Hippocampal formation (tissue), 2 donors: ENCODE measurements around the gene RBPMS2.
A peak's percentile ranks its signal among the peaks of the same experiment; 100 is the strongest.

Source experiments
- DNase-seq, 2 donors: peaks; one replicate each; lab custom pipeline; 2025; lab: John Stamatoyannopoulos, UW

RBPMS2 gene

GRCh38 chr15:64720188-64720587 is 55.2 kb downstream of the RBPMS2 start:
- DNase-seq, result no peak

GRCh38 chr15:64717735-64718495 is 57.5 kb downstream of the RBPMS2 start:
- DNase-seq, result no peak

GRCh38 chr15:64717130-64717529 is 58.3 kb downstream of the RBPMS2 start:
- DNase-seq, result no peak

- DNase-seq, result no peak
Observed at GRCh38 chr15:64716452-64716851, 58.9 kb downstream of the RBPMS2 start.

- no peak for DNase-seq
Observed at GRCh38 chr15:64713592-64713991, 61.8 kb downstream of the RBPMS2 start.

- no peak for DNase-seq
Observed at GRCh38 chr15:64712353-64712752, 63.0 kb downstream of the RBPMS2 start.

GRCh38 chr15:64710676-64711428 is 64.5 kb downstream of the RBPMS2 start:
- DNase-seq, result peak in 1 of 2 donors; percentile 17

- no peak for DNase-seq
Observed at GRCh38 chr15:64706011-64706911, 69.1 kb downstream of the RBPMS2 start.

GRCh38 chr15:64705006-64705405 is 70.4 kb downstream of the RBPMS2 start:
- no peak for DNase-seq

GRCh38 chr15:64703632-64703959 is 71.8 kb downstream of the RBPMS2 start:
- no peak for DNase-seq

GRCh38 chr15:64702816-64703631 is 72.4 kb downstream of the RBPMS2 start:
- peak; percentile 93 to 98 for DNase-seq

- no peak for DNase-seq
Observed at GRCh38 chr15:64701482-64702184, 73.8 kb downstream of the RBPMS2 start.

- DNase-seq, result no peak
Observed at GRCh38 chr15:64701051-64701450, 74.3 kb downstream of the RBPMS2 start.

GRCh38 chr15:64699751-64700388 is 75.5 kb downstream of the RBPMS2 start:
- DNase-seq, result peak; percentile 40 to 59

- no peak for DNase-seq
Observed at GRCh38 chr15:64698823-64699222, 76.6 kb downstream of the RBPMS2 start.

GRCh38 chr15:64697911-64698369 is 77.4 kb downstream of the RBPMS2 start:
- no peak for DNase-seq

GRCh38 chr15:64696481-64696880 is 78.9 kb downstream of the RBPMS2 start:
- DNase-seq, result no peak

- DNase-seq, result peak; percentile 28 to 63
Observed at GRCh38 chr15:64695561-64695992, 79.8 kb downstream of the RBPMS2 start.

GRCh38 chr15:64694816-64695215 is 80.6 kb downstream of the RBPMS2 start:
- DNase-seq, result peak in 1 of 2 donors; percentile 47

GRCh38 chr15:64693134-64693533 is 82.3 kb downstream of the RBPMS2 start:
- peak in 1 of 2 donors; percentile 35 for DNase-seq
